Measurements from ENCODE around the gene HEPACAM2.

Gene HEPACAM2

GRCh38 chr7:93146472-93147141 lies 79.7 kb downstream of the HEPACAM2 start:
- no peak for DNase-seq

- DNase-seq = no peak
Observed at GRCh38 chr7:93146036-93146435, 80.2 kb downstream of the HEPACAM2 start.

DNA sequence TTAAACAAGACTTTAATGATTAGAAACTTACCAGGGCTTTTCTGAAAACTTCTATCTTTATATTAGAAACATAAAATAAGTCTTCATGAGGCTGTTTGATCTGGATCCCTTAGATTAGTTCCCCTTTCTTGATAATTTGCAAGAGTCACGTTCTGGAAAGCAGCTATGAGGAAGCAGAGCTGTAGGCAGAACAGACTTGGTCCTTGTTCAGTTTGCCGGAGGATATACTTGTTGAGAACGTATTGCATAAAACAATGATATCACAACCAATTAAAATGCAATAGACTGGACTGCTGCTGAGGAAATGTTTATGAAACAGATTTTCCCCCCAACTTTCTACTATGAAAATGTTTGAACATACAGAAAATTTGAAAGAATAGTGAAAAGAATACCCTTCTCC lies 80.9 kb downstream of the HEPACAM2 start:
- no peak for DNase-seq

GRCh38 chr7:93142127-93142526 lies 84.1 kb downstream of the HEPACAM2 start:
- DNase-seq = no peak

- DNase-seq = no peak
Observed at GRCh38 chr7:93140582-93141191, 85.6 kb downstream of the HEPACAM2 start.

DNA sequence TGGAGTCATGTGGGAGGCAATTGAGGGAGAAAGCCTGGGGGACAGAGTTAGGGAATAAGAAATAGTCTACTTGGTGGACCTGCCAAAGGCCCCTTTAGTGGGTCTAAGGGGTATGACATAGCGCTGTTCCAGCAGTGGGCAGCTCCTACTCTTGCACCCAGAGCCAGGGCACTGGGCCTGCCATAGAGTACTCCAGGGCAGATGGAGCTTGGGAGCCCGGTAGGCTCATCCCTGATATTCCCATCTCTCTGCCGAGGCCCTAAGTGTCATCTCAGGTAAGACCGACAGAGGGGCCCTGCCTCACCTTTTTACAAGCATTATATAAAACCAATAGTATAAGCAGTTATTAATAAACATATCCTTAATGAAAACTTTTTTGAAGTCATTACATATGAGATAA lies 87.7 kb downstream of the HEPACAM2 start:
- no peak for DNase-seq

Measured in activated CD4-positive, alpha-beta T cell treated with anti-CD3 and anti-CD28 coated beads, Interleukin-2, amount 50 U/mL, for 1 hour (primary cell).